H9 (cell line): ENCODE results near the gene COL19A1. TPM values are rescaled to one million over a fixed set of nuclear protein-coding genes. Genes with fewer than 3 reads are reported as not detected.

Source experiments
- DNase-seq: peaks from one replicate; pipeline ENCODE4 v3.0.0-alpha.2; 2017
- H2AFZ ChIP-seq: one replicate; pipeline ENCODE4 v1.6.1; 2013; ENCODE audit warnings: mild to moderate bottlenecking, low read length, control low read depth, moderate library complexity
- H2AK5ac ChIP-seq: 2 replicates; pipeline ENCODE4 v1.6.1; 2013; ENCODE audit warnings: low read length, control low read depth, mixed read lengths; ENCODE audit not compliant: insufficient read length
- H2BK120ac ChIP-seq: one replicate; pipeline ENCODE4 v1.6.1; 2013; ENCODE audit warnings: low read depth, mild to moderate bottlenecking, low read length, control low read depth, inconsistent platforms; ENCODE audit not compliant: poor library complexity, severe bottlenecking
- H2BK12ac ChIP-seq: 2 replicates; pipeline ENCODE4 v1.6.1; 2013; ENCODE audit warnings: low read length, control low read depth, mixed read lengths, low read depth; ENCODE audit not compliant: insufficient read length
- H2BK15ac ChIP-seq: 2 replicates; pipeline ENCODE4 v1.6.1; 2013; ENCODE audit warnings: low read depth, low read length, control low read depth
- H2BK20ac ChIP-seq: one replicate; pipeline ENCODE4 v1.6.1; 2013; ENCODE audit warnings: low read depth, mild to moderate bottlenecking, low read length, control low read depth, inconsistent platforms; ENCODE audit not compliant: poor library complexity, severe bottlenecking
- H2BK5ac ChIP-seq: 2 replicates; pipeline ENCODE4 v1.6.1; 2013; ENCODE audit warnings: low read length, control low read depth, mixed read lengths; ENCODE audit not compliant: insufficient read length
- H3K14ac ChIP-seq: 2 replicates; pipeline ENCODE4 v1.6.1; 2013; ENCODE audit warnings: low read length, control low read depth; ENCODE audit not compliant: insufficient read depth
- H3K18ac ChIP-seq: 2 replicates; pipeline ENCODE4 v1.6.1; 2013; ENCODE audit warnings: low read depth, mild to moderate bottlenecking, mixed read lengths, low read length, control low read depth; ENCODE audit not compliant: insufficient read length
- H3K23ac ChIP-seq: 2 replicates; pipeline ENCODE4 v1.6.1; 2013; ENCODE audit warnings: low read length, control low read depth, mixed read lengths, low read depth; ENCODE audit not compliant: insufficient read length
- H3K23me2 ChIP-seq: 2 replicates; pipeline ENCODE4 v1.6.1; 2013; ENCODE audit warnings: low read depth, mild to moderate bottlenecking, mixed read lengths, low read length, control low read depth; ENCODE audit not compliant: insufficient read length, poor library complexity, severe bottlenecking
- H3K27ac ChIP-seq: 2 replicates; pipeline ENCODE4 v1.5.1; 2013; ENCODE audit warnings: low read length, control low read depth, mixed read lengths, low read depth; ENCODE audit not compliant: insufficient read length
- H3K27me3 ChIP-seq: 2 replicates; pipeline ENCODE4 v1.6.1; 2013; ENCODE audit warnings: low read length, control low read depth, inconsistent platforms; ENCODE audit not compliant: insufficient read depth
- H3K4ac ChIP-seq: 2 replicates; pipeline ENCODE4 v1.6.1; 2013; ENCODE audit warnings: low read depth, mild to moderate bottlenecking, control low read depth, inconsistent platforms, low read length, moderate library complexity
- H3K4me1 ChIP-seq: 2 replicates; pipeline ENCODE4 v1.6.1; 2013; ENCODE audit warnings: low read length, control low read depth, inconsistent platforms; ENCODE audit not compliant: insufficient read depth
- H3K4me2 ChIP-seq: 2 replicates; pipeline ENCODE4 v1.6.1; 2013; ENCODE audit warnings: low read length, control low read depth, mixed read lengths; ENCODE audit not compliant: insufficient read length, insufficient read depth
- H3K56ac ChIP-seq: 2 replicates; pipeline ENCODE4 v1.6.1; 2013; ENCODE audit warnings: low read depth, mild to moderate bottlenecking, mixed read lengths, low read length, control low read depth; ENCODE audit not compliant: insufficient read length
- H3K79me1 ChIP-seq: 2 replicates; pipeline ENCODE4 v1.6.1; 2013; ENCODE audit warnings: low read depth, mild to moderate bottlenecking, moderate library complexity, low read length, control low read depth, inconsistent platforms; ENCODE audit not compliant: insufficient read depth, poor library complexity, severe bottlenecking
- H3K79me2 ChIP-seq: 2 replicates; pipeline ENCODE4 v1.6.1; 2013; ENCODE audit warnings: low read length, control low read depth, inconsistent platforms; ENCODE audit not compliant: insufficient read depth
- H3K9ac ChIP-seq: 2 replicates; pipeline ENCODE4 v1.6.1; 2013; ENCODE audit warnings: low read length, control low read depth, mixed read lengths; ENCODE audit not compliant: insufficient read length; ENCODE audit errors: extremely low read depth
- H3K9me3 ChIP-seq: one replicate; pipeline ENCODE4 v1.6.1; 2013; ENCODE audit warnings: low read depth, low read length, inconsistent platforms; ENCODE audit not compliant: control insufficient read depth
- H3T11ph ChIP-seq: one replicate; pipeline ENCODE4 v1.6.1; 2013; ENCODE audit warnings: mild to moderate bottlenecking, low read length, control low read depth, inconsistent platforms
- H4K20me1 ChIP-seq: one replicate; pipeline ENCODE4 v1.6.1; 2013; ENCODE audit not compliant: control insufficient read depth, insufficient read length, insufficient read depth
- H4K5ac ChIP-seq: 2 replicates; pipeline ENCODE4 v1.6.1; 2013; ENCODE audit warnings: low read depth, mild to moderate bottlenecking, mixed read lengths, low read length, control low read depth; ENCODE audit not compliant: insufficient read length
- H4K8ac ChIP-seq: replicated peaks from 2 replicates; pipeline ENCODE4 v1.6.1; 2013; ENCODE audit warnings: low read length, control low read depth, mixed read lengths, low read depth; ENCODE audit not compliant: insufficient read length
- H4K91ac ChIP-seq: 2 replicates; pipeline ENCODE4 v1.6.1; 2013; ENCODE audit warnings: low read depth, mild to moderate bottlenecking, moderate library complexity, mixed read lengths, low read length, control low read depth; ENCODE audit not compliant: insufficient read length
- H3K27ac Mint-ChIP-seq, 3 experiments: 2 replicates in 2 of 3; 3 replicates in 1 of 3; pipeline ENCODE4 v1.8.0; 2020 to 2021; ENCODE audit warnings: mixed read lengths in 3 of 3, mild to moderate bottlenecking in 1 of 3, moderate library complexity in 1 of 3
- H3K27me3 Mint-ChIP-seq: 2 replicates; pipeline ENCODE4 v1.8.0; 2021; ENCODE audit warnings: low read depth, mild to moderate bottlenecking, moderate library complexity, mixed read lengths
- H3K36me3 Mint-ChIP-seq, 3 experiments: 2 replicates in 2 of 3; 3 replicates in 1 of 3; pipeline ENCODE4 v1.8.0; 2020 to 2021; ENCODE audit warnings: low read depth in 3 of 3, mixed read lengths in 3 of 3; ENCODE audit not compliant: insufficient read depth in 1 of 3
- H3K4me1 Mint-ChIP-seq, 2 experiments: 2 replicates each; pipeline ENCODE4 v1.8.0; 2020; ENCODE audit warnings: mixed read lengths in 2 of 2
- H3K4me3 Mint-ChIP-seq, 2 experiments: 2 replicates in 1 of 2; 3 replicates in 1 of 2; pipeline ENCODE4 v1.8.0; 2020 to 2021; ENCODE audit warnings: mild to moderate bottlenecking in 2 of 2, mixed read lengths in 2 of 2, moderate library complexity in 1 of 2
- H3K9me3 Mint-ChIP-seq, 2 experiments: 2 replicates in 1 of 2; 3 replicates in 1 of 2; pipeline ENCODE4 v1.8.0; 2020; ENCODE audit warnings: mild to moderate bottlenecking in 2 of 2, mixed read lengths in 2 of 2, moderate library complexity in 1 of 2
- CTCF ChIP-seq: fragments of 200-600 bp; sonication (generic); conservative IDR thresholded peaks from 3 replicates; pipeline ENCODE4 v1.8.0; 2021; ENCODE audit warnings: antibody characterized with exemption, mild to moderate bottlenecking
- WGBS: extraction: QIAGEN DNeasy Blood & Tissue Kit; methylation state at CpG from one replicate; pipeline ENCODE4 v1.1.7; 2013; ENCODE audit warnings: missing lambda C conversion rate, low lambda C conversion rate, mixed read lengths; ENCODE audit not compliant: insufficient read length; ENCODE audit errors: extremely low coverage; 5-methylcytosine and 5-hydroxymethylcytosine counted together
- total RNA-seq: library from RNA; stranded (reverse); gene quantifications from 2 replicates; pipeline ENCODE4 v1.2.1, GENCODE V29; 2021

The COL19A1 gene
- total RNA-seq, 1 experiment from 2014 or later = not detected

DNA sequence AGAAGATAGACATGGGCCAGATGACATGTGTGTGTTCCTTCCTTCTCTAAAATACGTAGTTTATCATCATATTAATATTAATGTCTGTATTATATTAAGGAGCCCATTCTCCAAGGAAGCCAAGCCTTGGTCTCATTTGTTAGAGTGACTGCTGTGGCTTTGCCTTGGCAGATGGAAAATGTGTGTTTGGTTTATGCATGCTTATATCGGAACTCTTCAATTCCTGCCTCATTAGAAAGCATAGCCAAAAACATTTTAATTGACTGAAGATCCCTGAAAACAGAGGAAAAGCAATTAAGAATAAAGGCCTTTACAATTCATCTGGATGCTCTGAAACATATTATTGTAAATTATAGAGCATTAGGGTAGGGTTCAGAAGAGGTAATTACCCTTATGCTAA is 330.2 kb downstream of the COL19A1 start:
- no peaks in the 10 kb centered on the region for H3K79me2 ChIP-seq
- Mint-ChIP-seq H3K27ac (no peak overlapping the region), H3K4me3 (no peak overlapping the region), H3K36me3 (no peaks in the 10 kb centered on the region), H3K27me3 (no peaks in the 10 kb centered on the region; the same call in 1 of the 2 replicates), H3K4me1 (no peaks in the 10 kb centered on the region; a peak in 1 of 4 replicates), H3K9me3 (no peaks in the 10 kb centered on the region)
- H4K20me1 ChIP-seq = no peaks in the 10 kb centered on the region
- no peak for TF ChIP-seq CTCF
- H4K5ac ChIP-seq = no peak overlapping the region
- no peak overlapping the region for H3K9ac ChIP-seq
- no peak overlapping the region for H2AK5ac ChIP-seq
- H3K23ac ChIP-seq = no peak overlapping the region
- no peak overlapping the region for H3K14ac ChIP-seq
- no peaks in the 10 kb centered on the region for H3K79me1 ChIP-seq
- no peak overlapping the region for H3K27ac ChIP-seq
- H3K27me3 ChIP-seq = no peaks in the 10 kb centered on the region
- no peak overlapping the region for H3K18ac ChIP-seq
- no peak overlapping the region for H3K4me2 ChIP-seq
- H4K8ac ChIP-seq = no peak overlapping the region
- no peak overlapping the region for H2BK15ac ChIP-seq
- H3K23me2 ChIP-seq = no peaks in the 10 kb centered on the region
- H2AFZ ChIP-seq = no peak overlapping the region
- WGBS = no CpG with 5 or more reads among the region's 2 CpGs
- no peak overlapping the region for H3T11ph ChIP-seq
- no peak overlapping the region for H2BK120ac ChIP-seq
- H3K9me3 ChIP-seq = no peaks in the 10 kb centered on the region
- H3K56ac ChIP-seq = no peak overlapping the region
- no peaks in the 10 kb centered on the region for H3K4me1 ChIP-seq
- no peak overlapping the region for H2BK20ac ChIP-seq
- H2BK12ac ChIP-seq = no peak overlapping the region
- DNase-seq = no peak
- no peak overlapping the region for H2BK5ac ChIP-seq
- H3K4ac ChIP-seq = no peak overlapping the region
- H4K91ac ChIP-seq = no peak overlapping the region
